GM21367 (cell line): ENCODE data around the gene PTCH1.

ENCODE experiments used
- ATAC-seq: cut with Tn5 transposase; IDR thresholded peaks from one replicate; pipeline ENCODE4 v1.9.1; 2021; ENCODE audit not compliant: unreplicated experiment

PTCH1 gene

DNA sequence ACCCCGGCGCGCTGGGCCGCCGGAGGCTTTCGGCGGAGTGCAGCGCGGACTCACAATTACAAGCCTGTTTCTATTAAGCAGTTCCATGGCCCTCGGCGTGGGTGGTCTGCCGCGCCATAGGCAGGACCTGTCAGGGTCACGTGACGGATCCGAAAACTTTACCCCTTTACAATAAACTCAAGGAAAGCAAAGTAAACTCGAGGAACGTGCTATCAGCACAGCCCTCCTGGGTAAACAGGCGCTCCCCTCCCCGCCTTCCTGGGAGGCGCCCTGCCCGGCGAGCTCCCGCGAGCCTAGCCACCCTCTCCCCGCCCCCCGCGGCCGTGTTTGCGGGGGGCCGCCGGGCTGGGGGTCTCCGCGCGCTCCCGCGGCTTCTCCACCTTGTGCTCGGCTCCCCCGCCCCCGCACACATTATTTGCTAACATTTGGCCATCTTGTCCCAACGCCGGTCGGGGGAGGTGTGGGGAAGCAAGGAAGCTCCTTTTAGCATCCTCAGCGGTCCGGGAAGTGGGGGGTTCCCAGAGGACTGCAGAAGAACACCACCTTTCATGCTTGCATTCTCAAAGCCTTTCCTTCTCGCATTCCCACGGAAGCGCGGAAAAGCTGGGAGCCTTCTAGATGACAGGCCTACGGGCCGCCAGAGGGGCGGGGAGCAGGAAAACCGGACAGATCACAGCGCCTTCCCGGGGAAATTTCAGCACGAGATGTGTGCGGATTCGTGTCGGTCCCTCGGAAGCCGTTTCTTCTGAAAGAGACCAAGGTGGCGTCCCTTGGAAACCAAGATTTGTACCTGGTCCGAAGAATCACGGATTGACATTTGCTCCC, at the start of gene PTCH1:
PTCH1 (minus strand) TSS at position 238 of the 825 bp plus-strand sequence.
- no peak for ATAC-seq

GRCh38 chr9:95565982-95566381, 49.2 kb upstream of the PTCH1 start:
- no peak for ATAC-seq

DNA sequence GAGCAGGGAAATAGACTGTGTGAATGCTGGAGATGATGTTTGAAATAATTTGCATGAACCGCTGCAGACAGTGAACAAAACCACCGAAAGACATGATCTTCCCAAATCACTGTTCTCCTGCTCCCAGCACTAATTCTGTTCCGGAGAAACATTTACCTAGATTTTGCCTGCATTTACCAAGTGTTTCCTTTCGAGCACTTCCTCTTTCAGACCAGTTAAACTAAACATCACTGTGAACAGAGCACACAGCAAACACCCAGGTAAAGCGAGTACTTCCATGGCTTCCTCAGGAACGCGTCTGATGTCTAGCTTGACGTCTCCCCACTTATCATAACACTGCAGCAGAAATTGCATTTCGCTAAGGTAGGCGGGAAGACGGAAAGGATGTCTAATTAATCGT, 45.1 kb upstream of the PTCH1 start:
- no peak for ATAC-seq

DNA sequence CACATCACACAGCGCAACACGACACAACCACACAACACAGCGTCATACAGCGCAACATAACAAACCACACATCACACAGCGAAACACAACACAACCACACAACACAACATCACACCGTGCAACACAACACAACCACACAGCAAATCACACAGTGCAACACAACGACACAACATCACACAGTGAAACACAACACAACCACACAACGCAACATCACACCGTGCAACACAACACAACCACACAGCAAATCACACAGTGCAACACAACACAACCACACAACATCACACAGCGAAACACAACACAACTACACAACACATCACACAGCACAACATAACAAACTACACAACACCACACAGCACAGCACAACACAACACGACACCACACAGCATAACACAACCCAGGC, 40.4 kb upstream of the PTCH1 start:
- no peak for ATAC-seq

DNA sequence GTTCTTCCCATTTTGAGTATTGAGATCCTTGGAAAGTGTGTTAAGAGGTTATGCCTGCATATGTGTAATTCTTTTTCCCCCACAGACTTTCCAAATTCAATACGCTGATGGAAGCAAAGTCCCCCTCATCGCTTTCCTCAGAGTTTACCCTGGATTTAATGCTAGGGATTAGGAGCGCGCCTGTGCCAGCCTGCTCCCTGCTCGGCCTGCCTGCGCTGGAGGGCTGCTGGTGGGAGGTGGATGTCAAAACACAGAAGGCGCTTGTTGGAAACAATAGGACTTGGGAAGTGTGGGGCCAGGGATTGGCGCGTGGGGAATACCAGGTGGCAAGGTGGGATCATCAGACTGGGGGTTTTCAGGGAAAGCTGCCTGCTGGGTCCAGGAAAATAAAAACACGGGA, 39.8 kb upstream of the PTCH1 start:
- ATAC-seq, result no peak

DNA sequence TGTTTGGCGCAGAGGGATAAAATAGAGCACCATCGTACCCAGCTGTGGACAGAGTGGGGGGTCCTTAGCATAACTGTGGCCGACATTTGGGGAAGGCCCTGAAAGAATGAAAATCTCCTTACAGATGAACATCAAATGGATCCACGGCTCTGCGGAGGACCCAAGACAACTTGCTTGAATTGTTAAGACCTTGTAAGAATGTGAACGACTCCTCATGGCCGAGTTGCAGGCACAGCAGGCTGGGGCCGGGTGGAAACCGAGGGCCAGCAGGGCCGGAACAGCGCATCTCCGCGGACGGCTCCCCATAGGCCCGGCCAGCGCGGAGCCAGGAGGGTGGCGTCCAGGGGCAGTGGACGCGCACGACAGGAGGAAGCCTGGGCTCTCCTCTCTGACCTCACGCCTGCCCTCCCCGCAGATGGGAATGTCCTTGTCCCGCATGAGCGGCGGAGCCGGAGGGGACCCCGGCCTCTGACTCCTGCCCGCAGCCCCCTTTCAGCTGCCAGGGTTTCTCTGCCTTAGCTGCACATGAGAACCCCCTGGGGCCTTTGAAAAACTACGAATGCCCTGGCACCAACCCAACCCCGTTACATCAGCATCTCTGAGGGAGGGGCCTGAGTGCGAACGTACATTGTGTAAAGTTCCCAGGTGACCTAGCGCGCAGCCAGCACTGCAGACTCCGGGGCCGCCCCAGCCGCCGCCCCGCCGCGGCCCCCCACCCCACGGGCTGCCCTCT, 36.2 kb upstream of the PTCH1 start:
- ATAC-seq, result no peak

GRCh38 chr9:95552255-95552654, 35.5 kb upstream of the PTCH1 start:
- ATAC-seq, result no peak

GRCh38 chr9:95551406-95551805, 34.6 kb upstream of the PTCH1 start:
- no peak for ATAC-seq

DNA sequence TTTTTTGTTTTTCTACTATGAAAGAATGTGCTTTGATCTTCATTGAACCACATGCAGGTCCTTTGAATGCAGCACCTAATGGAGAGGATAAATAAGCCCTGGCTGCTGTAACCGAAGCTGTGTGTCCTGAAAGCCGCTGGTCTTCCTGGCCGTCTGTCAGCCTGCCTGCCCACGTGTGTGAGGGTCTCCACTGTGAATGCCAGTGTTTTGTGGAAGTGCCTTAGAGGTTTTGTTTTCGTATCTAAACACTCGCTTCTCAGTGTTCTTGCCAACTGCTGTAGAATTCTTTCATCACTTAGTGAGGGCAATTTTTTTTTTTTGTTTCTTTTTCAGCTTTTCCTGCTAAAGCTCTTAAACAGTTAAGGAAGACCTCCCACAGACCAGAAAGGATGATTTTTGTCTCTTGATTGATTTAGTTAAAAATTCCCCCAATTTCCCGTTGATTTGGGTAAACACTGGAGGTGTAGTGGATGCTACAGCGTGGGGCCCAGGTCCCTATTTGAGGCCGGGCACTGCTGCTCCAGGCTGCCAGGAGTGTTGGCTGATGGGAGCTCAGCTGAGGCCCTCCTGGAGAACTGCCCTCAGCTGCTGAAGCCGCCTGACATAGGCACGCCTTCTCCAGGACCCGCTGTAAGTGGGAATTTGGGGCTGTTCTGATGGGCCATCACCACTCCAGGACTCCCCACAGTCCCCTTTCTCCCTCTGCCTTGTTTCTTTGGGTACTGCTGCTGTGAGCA, 29.2 kb upstream of the PTCH1 start:
- ATAC-seq, result no peak

DNA sequence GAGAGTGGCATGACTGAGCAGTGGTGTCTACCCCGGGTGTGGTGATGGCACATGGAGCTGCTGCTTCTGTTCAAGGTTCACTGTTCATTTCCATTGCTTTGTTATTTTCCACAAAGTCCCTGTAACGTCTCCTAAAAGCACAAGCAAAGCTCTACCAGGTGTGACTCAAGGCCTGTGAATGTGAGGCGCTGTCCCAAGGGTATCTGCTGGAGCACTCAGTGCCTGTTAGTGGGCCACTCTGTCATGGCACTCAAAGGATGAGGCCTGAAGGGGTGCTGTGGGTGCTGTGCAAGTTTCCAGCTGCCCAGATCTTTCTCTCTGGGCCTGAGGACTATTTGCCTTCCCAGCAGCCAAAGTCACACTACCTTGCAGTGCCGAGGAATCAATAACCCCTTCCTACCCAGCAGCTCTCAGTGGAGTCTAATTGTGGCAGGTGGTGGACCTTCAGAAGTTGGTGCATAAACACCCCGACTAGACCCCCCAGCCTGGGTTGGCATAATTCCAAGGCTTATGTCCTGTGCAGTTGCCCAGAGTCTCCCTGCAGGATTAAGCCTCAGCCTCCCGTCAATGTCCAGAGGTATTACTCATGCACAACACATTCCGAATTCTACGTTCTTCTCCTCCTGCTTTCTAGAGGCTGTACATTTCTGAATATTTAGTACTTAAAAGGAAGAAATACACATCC, 17.4 kb upstream of the PTCH1 start:
- no peak for ATAC-seq

GRCh38 chr9:95529910-95530309, 13.1 kb upstream of the PTCH1 start:
- ATAC-seq, result no peak

DNA sequence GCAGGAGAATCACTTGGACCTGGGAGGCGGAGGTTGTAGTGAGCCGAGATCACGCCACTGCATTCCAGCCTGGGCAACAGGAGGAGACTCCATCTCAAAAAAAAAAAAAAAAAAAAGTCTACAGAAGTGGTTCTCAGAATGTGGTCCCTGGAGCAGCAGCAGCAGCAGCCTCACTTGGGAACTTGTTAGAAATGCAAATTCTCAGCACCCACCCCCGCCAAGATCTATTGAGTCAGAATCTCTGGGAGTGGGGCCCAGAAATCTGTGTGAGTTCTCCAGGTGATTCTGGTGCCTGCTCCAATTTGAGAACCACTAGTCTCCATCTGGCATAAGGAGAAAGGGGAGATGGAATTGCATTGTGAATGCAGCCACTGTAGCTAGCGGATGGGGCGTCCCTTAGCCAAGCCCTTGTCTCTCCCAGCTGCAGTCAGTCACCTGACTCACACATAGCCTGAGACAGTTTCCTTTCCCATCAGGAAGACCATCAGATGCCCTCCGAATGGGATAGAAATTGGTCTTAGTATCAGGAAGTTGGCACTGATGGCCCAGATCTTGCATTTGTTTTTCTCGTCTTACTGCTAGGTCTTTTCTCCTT, 12.2 kb upstream of the PTCH1 start:
- ATAC-seq, result no peak

GRCh38 chr9:95522871-95523370, 6.2 kb upstream of the PTCH1 start:
- ATAC-seq, result no peak

DNA sequence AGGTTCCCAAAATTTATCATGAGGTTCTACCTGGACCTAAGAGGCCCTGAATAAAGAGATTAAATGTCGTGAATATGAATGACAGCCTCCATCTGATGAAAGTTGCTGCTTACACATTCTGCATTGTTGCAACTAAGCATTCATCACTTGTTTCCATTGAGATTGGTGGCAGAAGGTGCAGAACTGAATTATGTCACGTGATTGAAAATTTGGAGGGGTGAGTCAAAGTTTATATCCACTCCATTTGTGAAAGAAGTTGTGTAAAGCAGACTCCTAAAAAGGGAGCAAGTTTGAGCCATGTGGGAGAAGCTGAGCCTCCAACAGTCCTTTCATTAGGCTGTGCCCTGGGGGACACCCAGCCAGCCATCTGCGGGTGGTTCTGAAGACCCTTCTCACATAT, 4.9 kb upstream of the PTCH1 start:
- no peak for ATAC-seq

DNA sequence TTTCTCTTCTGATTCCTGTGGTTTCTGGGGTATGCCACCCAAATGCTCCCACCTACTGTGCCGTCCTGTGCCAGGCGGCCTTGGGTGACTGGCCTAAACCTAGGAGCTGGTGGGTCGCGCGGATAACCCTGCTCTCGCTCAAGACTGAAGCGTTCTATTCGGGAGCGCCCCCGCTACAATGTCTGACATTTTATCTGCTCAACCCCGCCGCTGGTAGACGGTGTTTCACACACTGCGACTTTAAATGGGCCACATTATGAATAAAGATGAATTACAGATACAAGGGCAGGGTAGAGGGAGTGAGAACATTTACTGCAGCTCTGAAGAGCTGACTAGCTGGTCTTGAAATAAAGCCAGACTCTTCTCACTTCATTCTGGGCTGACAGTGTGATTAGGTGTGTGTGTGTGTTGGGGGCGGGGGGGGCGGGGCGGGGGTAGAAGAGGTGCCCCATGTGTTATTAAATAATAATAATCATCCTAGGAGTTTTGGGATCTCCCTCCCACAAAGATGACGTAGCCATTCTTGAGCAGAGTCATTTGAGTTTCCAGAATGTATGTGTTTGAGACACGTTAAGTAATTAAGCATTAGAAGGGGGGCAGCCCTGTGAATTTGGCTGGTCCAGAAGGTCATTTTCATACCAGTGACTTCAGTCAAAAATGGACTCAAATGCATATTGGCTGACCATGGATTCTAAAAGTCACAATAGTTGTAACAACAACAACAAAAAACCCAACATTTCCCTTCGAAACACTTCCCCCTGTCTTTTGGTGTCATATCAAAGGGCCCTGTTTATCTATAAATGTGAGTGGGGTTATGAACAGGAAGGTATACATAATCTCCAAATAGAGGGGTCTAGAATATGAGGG, 1.0 kb upstream of the PTCH1 start:
- ATAC-seq, result no peak

- no peak for ATAC-seq
Observed at GRCh38 chr9:95516221-95516733, 494 bp downstream of the PTCH1 start.

DNA sequence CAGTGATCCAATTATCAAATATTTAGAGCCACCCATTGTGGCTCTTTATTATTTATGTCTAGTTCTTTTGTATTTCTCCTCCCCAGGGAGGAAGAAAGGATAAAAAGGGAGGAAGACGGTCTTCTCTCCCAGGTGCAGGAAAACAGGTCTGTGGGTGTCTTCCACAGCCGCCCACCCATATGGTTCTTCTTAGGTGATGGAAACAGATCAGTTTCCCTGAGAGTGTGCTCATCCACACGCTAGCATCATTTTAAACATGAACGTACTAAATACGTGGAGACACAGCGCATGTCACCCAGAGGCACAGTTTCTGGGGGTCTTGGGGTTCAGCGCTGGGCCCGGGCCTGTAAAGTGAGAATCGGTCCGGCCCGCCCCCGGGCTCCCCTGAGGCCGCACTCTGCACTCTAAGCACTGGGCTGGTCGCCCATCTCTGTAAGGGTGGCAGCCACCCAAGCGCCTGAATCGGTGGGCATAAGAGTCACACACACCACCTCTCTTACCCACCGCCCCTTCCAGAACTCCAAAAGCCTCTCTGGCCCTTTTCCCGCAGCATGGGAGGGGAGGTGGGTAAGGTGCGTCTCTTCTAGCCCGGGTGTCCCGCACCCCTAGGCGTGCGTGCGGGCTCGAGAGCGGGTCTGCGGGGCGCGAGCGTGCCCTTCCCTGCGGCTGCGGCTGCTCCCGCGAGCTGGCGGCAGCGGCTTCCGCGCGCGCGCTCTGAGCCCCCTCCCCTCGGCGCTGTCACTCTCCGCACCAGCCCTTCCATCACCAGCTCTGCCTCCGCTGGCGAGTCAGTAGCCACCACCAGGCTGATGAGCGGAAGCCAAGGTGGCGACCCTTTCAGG, 1.3 kb downstream of the PTCH1 start:
- no peak for ATAC-seq

DNA sequence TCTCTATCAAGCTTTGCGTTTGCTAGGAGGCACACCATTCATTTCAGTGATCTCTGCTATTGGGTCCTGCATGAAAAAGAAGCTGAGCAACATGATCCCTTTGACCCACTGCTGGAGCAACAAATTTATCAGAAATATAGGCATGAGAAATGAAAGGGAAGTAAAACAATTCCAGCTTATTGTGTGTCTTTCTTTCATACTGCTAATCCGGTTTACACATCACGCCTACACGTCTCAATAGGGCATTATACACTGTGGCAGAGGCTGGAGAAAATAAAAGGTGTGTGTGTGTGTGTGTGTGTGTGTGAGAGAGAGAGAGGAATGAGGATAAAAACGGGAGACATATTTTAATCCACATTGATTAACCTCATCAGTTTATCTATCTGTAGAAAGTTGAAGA, 2.4 kb downstream of the PTCH1 start:
- no peak for ATAC-seq

DNA sequence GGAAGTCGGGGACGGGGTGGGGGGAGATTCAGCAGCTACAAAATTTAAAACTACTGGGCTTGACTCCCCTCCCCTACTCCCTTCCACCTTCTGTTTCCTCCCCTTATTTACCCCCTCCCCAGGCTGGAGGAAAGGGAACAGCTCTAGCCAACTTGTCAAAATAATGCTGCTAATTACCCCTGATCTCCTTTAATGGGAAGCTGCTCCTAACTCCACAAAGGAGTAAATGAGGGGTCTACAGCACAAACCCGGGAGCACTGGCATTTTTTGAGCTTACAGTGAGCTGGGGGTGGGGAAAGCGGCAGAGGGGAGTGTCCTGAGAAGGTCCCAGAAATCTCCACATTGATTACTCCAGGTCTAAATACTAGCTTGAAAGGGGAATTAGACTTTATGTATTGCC, 3.1 kb downstream of the PTCH1 start:
- no peak for ATAC-seq
